Caco-2 (cell line): ENCODE measurements around the gene KRT17. TPM values are rescaled to one million over a fixed set of nuclear protein-coding genes. Genes with fewer than 3 reads are reported as not detected.
"Not testable (repeated sequence)": the region's sequence is repeated elsewhere in the genome, so short reads cannot be mapped to it uniquely, and the experiment has no call there.

ENCODE experiments used
- BruUV-seq: library from RNA; stranded (reverse); fragments of 400-500 nt; replicated peaks from 2 replicates; lab custom pipeline; 2021; lab: Mats Ljungman, UMichigan
- CTCF ChIA-PET: fragments of 300-600 bp; sonication (Branson Sonifier 250); formaldehyde crosslinking; loops from one replicate; lab custom pipeline; 2022; ENCODE audit warnings: antibody characterized with exemption; lab: Charles Lee
- POLR2A ChIA-PET: fragments of 300-600 bp; sonication (Branson Sonifier 250); formaldehyde crosslinking; loops from one replicate; lab custom pipeline; 2022; ENCODE audit warnings: antibody characterized with exemption; lab: Charles Lee
- DNase-seq, 2 experiments: peaks; one replicate each; pipeline versions ENCODE4 v3.0.0 to v3.0.0-alpha.2; 2020 to 2022
- H3K27me3 ChIP-seq: replicated peaks from 2 replicates; pipeline ENCODE4 v1.6.0; 2011; ENCODE audit warnings: low read length; ENCODE audit not compliant: control insufficient read depth, insufficient read depth
- H3K36me3 ChIP-seq: 2 replicates; pipeline ENCODE4 v1.5.1; 2011; ENCODE audit warnings: low read length; ENCODE audit not compliant: control insufficient read depth, insufficient read depth
- H3K4me1 ChIP-seq: fragments of 250-450 bp; sonication (Bioruptor Pico); 2 replicates; pipeline ENCODE4 v1.5.1; 2020; ENCODE audit warnings: mild to moderate bottlenecking
- H3K4me3 ChIP-seq: 2 replicates; pipeline ENCODE4 v1.5.1; 2011; ENCODE audit warnings: low read depth, mild to moderate bottlenecking, control low read depth, low read length
- H3K9me3 ChIP-seq: fragments of 250-450 bp; sonication (Bioruptor Pico); 2 replicates; pipeline ENCODE4 v1.5.1; 2020; ENCODE audit warnings: mild to moderate bottlenecking, moderate library complexity
- H3K27ac Mint-ChIP-seq: one replicate; pipeline ENCODE4 v1.8.0; 2022; ENCODE audit warnings: mixed read lengths; ENCODE audit not compliant: unreplicated experiment
- H3K27me3 Mint-ChIP-seq: one replicate; pipeline ENCODE4 v1.8.0; 2022; ENCODE audit warnings: mixed read lengths; ENCODE audit not compliant: insufficient read depth, unreplicated experiment
- H3K36me3 Mint-ChIP-seq: one replicate; pipeline ENCODE4 v1.8.0; 2022; ENCODE audit warnings: mild to moderate bottlenecking, mixed read lengths; ENCODE audit not compliant: insufficient read depth, unreplicated experiment
- H3K4me1 Mint-ChIP-seq: one replicate; pipeline ENCODE4 v1.8.0; 2022; ENCODE audit warnings: low read depth, mixed read lengths; ENCODE audit not compliant: unreplicated experiment
- H3K4me3 Mint-ChIP-seq: one replicate; pipeline ENCODE4 v1.8.0; 2022; ENCODE audit warnings: mild to moderate bottlenecking, moderate library complexity, mixed read lengths; ENCODE audit not compliant: unreplicated experiment
- H3K9me3 Mint-ChIP-seq: one replicate; pipeline ENCODE4 v1.8.0; 2022; ENCODE audit warnings: mixed read lengths; ENCODE audit not compliant: unreplicated experiment
- CTCF ChIP-seq, 2 experiments: fragments of 200-600 bp in 1 of 2; IDR thresholded peaks; 1 replicate in 1 of 2; 2 replicates in 1 of 2; pipeline versions ENCODE4 v1.5.1 to v1.8.0; 2011 to 2022; ENCODE audit warnings: antibody characterized with exemption in 1 of 2, control low read depth in 1 of 2, inconsistent platforms in 1 of 2, low read depth in 1 of 2, low read length in 1 of 2, mild to moderate bottlenecking in 1 of 2, moderate library complexity in 1 of 2; ENCODE audit not compliant: insufficient read depth in 1 of 2, severe bottlenecking in 1 of 2, unreplicated experiment in 1 of 2
- intact Hi-C: fragments of 100-400 bp; cut with micrococcal nuclease; formaldehyde crosslinking; loops from one replicate; pipeline ENCODE4 v1.10.0; 2022; ENCODE audit not compliant: unreplicated experiment
- total RNA-seq: library from RNA; stranded (reverse); gene quantifications from 2 replicates; pipeline ENCODE4 v1.2.3, GENCODE V29; 2022

Gene KRT17
- total RNA-seq, 1 experiment from 2014 or later = 2.8 TPM

GRCh38 chr17:41618341-41619035, 5.9 kb downstream of the KRT17 start:
- no TSS peak for BruUV-seq
- no peak overlapping the region for H3K4me3 Mint-ChIP-seq
- Histone ChIP-seq H3K27me3 (no peaks in the 10 kb centered on the region), H3K4me1 (no peaks in the 10 kb centered on the region), H3K36me3 (no peaks in the 10 kb centered on the region), H3K4me3 (no peak overlapping the region), H3K9me3 (no peaks in the 10 kb centered on the region)
- no peaks in the 10 kb centered on the region for H3K9me3 Mint-ChIP-seq
- intact Hi-C loops = no loop called here
- no peak overlapping the region for H3K27ac Mint-ChIP-seq
- ChIA-PET POLR2A (no interaction called here), CTCF (interaction anchor here (1.0 kb wide), 1 partner anchor 9 kb away, joined by 3 read pairs; no protein-coding TSS in a partner anchor)
- DNase-seq = no peak
- TF ChIP-seq CTCF (IDR thresholded peaks at IDR 0.05; ENCODE audit: insufficient read depth in 1 of 2, low read depth in 1 of 2, low read length in 1 of 2, severe bottlenecking in 1 of 2, unreplicated experiment in 1 of 2) = no peak
- no peaks in the 10 kb centered on the region for H3K36me3 Mint-ChIP-seq
- H3K27me3 Mint-ChIP-seq = no peaks in the 10 kb centered on the region
- peaks cover 8% of the 10 kb centered on the region for H3K4me1 Mint-ChIP-seq

- no peak for DNase-seq
- Histone ChIP-seq H3K4me3 (no peak overlapping the region), H3K36me3 (no peaks in the 10 kb centered on the region), H3K9me3 (no peaks in the 10 kb centered on the region), H3K27me3 (no peaks in the 10 kb centered on the region), H3K4me1 (no peaks in the 10 kb centered on the region)
- intact Hi-C loops = no loop called here
- Mint-ChIP-seq H3K36me3 (no peaks in the 10 kb centered on the region), H3K4me1 (peaks cover 8% of the 10 kb centered on the region), H3K9me3 (no peaks in the 10 kb centered on the region), H3K27ac (no peak overlapping the region), H3K27me3 (no peaks in the 10 kb centered on the region), H3K4me3 (no peak overlapping the region)
- CTCF ChIA-PET = no interaction called here
- BruUV-seq = no TSS peak
- no peak for TF ChIP-seq CTCF (IDR thresholded peaks at IDR 0.05; ENCODE audit: insufficient read depth in 1 of 2, low read depth in 1 of 2, low read length in 1 of 2, severe bottlenecking in 1 of 2, unreplicated experiment in 1 of 2)
- POLR2A ChIA-PET = no interaction called here
Measured at GRCh38 chr17:41617698-41618097, 6.7 kb downstream of the KRT17 start.

GRCh38 chr17:41617136-41617535, 7.2 kb downstream of the KRT17 start:
- no peaks in the 10 kb centered on the region for H3K9me3 ChIP-seq
- intact Hi-C loops = no loop called here
- ChIA-PET CTCF (interaction anchor here (0.9 kb wide), 1 partner anchor 68 kb away, joined by 4 read pairs; no protein-coding TSS in a partner anchor), POLR2A (no interaction called here)
- Mint-ChIP-seq H3K27ac (no peak overlapping the region), H3K27me3 (no peaks in the 10 kb centered on the region), H3K9me3 (no peaks in the 10 kb centered on the region), H3K36me3 (no peaks in the 10 kb centered on the region), H3K4me1 (peaks cover 8% of the 10 kb centered on the region), H3K4me3 (no peak overlapping the region)
- no peak for DNase-seq
- H3K27me3 ChIP-seq = no peaks in the 10 kb centered on the region
- H3K36me3 ChIP-seq = no peaks in the 10 kb centered on the region
- TF ChIP-seq CTCF (IDR thresholded peaks at IDR 0.05; ENCODE audit: insufficient read depth in 1 of 2, low read depth in 1 of 2, low read length in 1 of 2, severe bottlenecking in 1 of 2, unreplicated experiment in 1 of 2) = no peak
- no peak overlapping the region for H3K4me3 ChIP-seq
- BruUV-seq = no TSS peak
- H3K4me1 ChIP-seq = no peaks in the 10 kb centered on the region

- H3K4me1 ChIP-seq, POLR2A ChIA-PET, H3K9me3 Mint-ChIP-seq, DNase-seq, H3K27ac Mint-ChIP-seq, H3K9me3 ChIP-seq, H3K27me3 Mint-ChIP-seq, H3K4me1 Mint-ChIP-seq, H3K27me3 ChIP-seq, H3K36me3 Mint-ChIP-seq, BruUV-seq, H3K4me3 Mint-ChIP-seq, intact Hi-C loops, H3K4me3 ChIP-seq, H3K36me3 ChIP-seq: not testable (repeated sequence)
- CTCF ChIA-PET = interaction anchor here (0.9 kb wide), 1 partner anchor 68 kb away, joined by 4 read pairs; no protein-coding TSS in a partner anchor
Measured at GRCh38 chr17:41616486-41616885, 7.9 kb downstream of the KRT17 start.
